ENCODE results near the gene PDLIM4. TPM values are rescaled to one million over a fixed set of nuclear protein-coding genes. Genes with fewer than 3 reads are reported as not detected.

Gene PDLIM4
- total RNA-seq: 10 to 100 TPM in 2 of 4 donors, 1 to 10 TPM in 2; 3.2 to 16.3 (median 12.8) TPM

- no peak for TF ChIP-seq CTCF (IDR thresholded peaks at IDR 0.05; ENCODE audit: low read depth)
Measured at GRCh38 chr5:132257131-132258101, at the start of gene PDLIM4. Gene PDLIM4, plus strand, starts transcription at chr5:132257696. Its CDS starts 39 bp downstream, at chr5:132257735.

- TF ChIP-seq CTCF (IDR thresholded peaks at IDR 0.05; ENCODE audit: low read depth): no peak
Measured at GRCh38 chr5:132207778-132208177, 49.7 kb upstream of the PDLIM4 start.

- no peak for TF ChIP-seq CTCF (IDR thresholded peaks at IDR 0.05; ENCODE audit: low read depth)
Measured at GRCh38 chr5:132209131-132209530, 48.4 kb upstream of the PDLIM4 start.

GRCh38 chr5:132209901-132210545 lies 47.5 kb upstream of the PDLIM4 start:
- TF ChIP-seq CTCF (IDR thresholded peaks at IDR 0.05; ENCODE audit: low read depth): no peak

GRCh38 chr5:132210944-132211343 lies 46.6 kb upstream of the PDLIM4 start:
- no peak for TF ChIP-seq CTCF (IDR thresholded peaks at IDR 0.05; ENCODE audit: low read depth)

GRCh38 chr5:132211787-132212186 lies 45.7 kb upstream of the PDLIM4 start:
- TF ChIP-seq CTCF (IDR thresholded peaks at IDR 0.05; ENCODE audit: low read depth): no peak

- no peak for TF ChIP-seq CTCF (IDR thresholded peaks at IDR 0.05; ENCODE audit: low read depth)
Measured at GRCh38 chr5:132213666-132214065, 43.8 kb upstream of the PDLIM4 start.

All from subcutaneous adipose tissue (tissue), 4 donors.